Measurements from ENCODE around the gene LBX2. TPM values are rescaled to one million over a fixed set of nuclear protein-coding genes. Genes with fewer than 3 reads are reported as not detected.
"Not testable (repeated sequence)": the region's sequence is repeated elsewhere in the genome, so short reads cannot be mapped to it uniquely, and the experiment has no call there.

Gene LBX2
- total RNA-seq, 1 experiment from 2014 or later: 10.1 TPM

GRCh38 chr2:74483675-74484164 is 15.7 kb downstream of the LBX2 start:
- H3K27ac ChIP-seq (ENCODE audit: low read depth, low read length): peak overlapping the region; percentile 90
- intact Hi-C loops (cut with micrococcal nuclease): loop anchor here (1.0 to 2.0 kb wide), 6 partner anchors 19 to 104 kb away; partner anchors contain the start of genes AUP1, HTRA2, INO80B and WBP1
- H3K36me3 ChIP-seq (ENCODE audit: control insufficient read depth in 1 of 2, insufficient read depth in 2 of 2, low read length in 2 of 2): peaks cover 11 to 13% of the 10 kb centered on the region in 2 experiments; a peak in 3 of 4 replicates
- POLR2A ChIA-PET: interaction anchor here (0.8 kb wide), 1 partner anchor 26 kb away, joined by 3 read pairs; the partner anchor contains the start of gene WBP1
- H4K20me1 ChIP-seq (ENCODE audit: insufficient read depth); H2AFZ ChIP-seq (ENCODE audit: low read depth, low read length, poor library complexity, severe bottlenecking); ATAC-seq; BruUV-seq (replicated peaks); H3K27me3 ChIP-seq (ENCODE audit: insufficient read depth, low read length); H3K9me2 ChIP-seq (ENCODE audit: insufficient read depth); H3K9me3 ChIP-seq (ENCODE audit: control insufficient read depth in 1 of 2, insufficient read depth in 1 of 2, low read depth in 1 of 2, low read length in 2 of 2); DNase-seq (ENCODE audit: low read depth, low spot score): not testable (repeated sequence)
- peak overlapping the region; percentile 61 to 95 for H3K4me3 ChIP-seq (replicated peaks in 1 of 2; ENCODE audit: low read depth in 1 of 2, low read length in 2 of 2)
- peaks cover 12 to 25% of the 10 kb centered on the region in 2 experiments for H3K4me1 ChIP-seq (ENCODE audit: control insufficient read depth in 1 of 2, insufficient read depth in 2 of 2, low read length in 2 of 2)
- H3K4me2 ChIP-seq (ENCODE audit: low read length): peak overlapping the region; percentile 66
- H3K9ac ChIP-seq (ENCODE audit: low read length): peak overlapping the region; percentile 86
- peaks cover 31% of the 10 kb centered on the region for H3K79me2 ChIP-seq (ENCODE audit: insufficient read depth, low read length)
- RAD21 ChIA-PET (ENCODE audit: low non-redundant PET in 1 of 2, low total read pairs in 2 of 2, uncharacterized antibody in 2 of 2, unreplicated experiment in 2 of 2): interaction anchor here in 1 of 2 experiments (1.2 kb wide), 1 partner anchor 48 kb away, joined by 3 read pairs; no protein-coding TSS in a partner anchor
- CTCF ChIA-PET: interaction anchor here (1.2 to 2.3 kb wide), 5 partner anchors 9 to 48 kb away, joined by 3 to 12 read pairs (median 10); partner anchors contain the start of genes INO80B and MRPL53

- H3K27me3 ChIP-seq (ENCODE audit: insufficient read depth, low read length): no peaks in the 10 kb centered on the region
- peaks cover 11 to 13% of the 10 kb centered on the region in 2 experiments; a peak in 3 of 4 replicates for H3K36me3 ChIP-seq (ENCODE audit: control insufficient read depth in 1 of 2, insufficient read depth in 2 of 2, low read length in 2 of 2)
- H4K20me1 ChIP-seq (ENCODE audit: insufficient read depth): no peaks in the 10 kb centered on the region
- ATAC-seq: peak; percentile 92
- ChIA-PET CTCF (interaction anchor here (0.8 to 2.3 kb wide), 8 partner anchors 9 to 62 kb away, joined by 3 to 12 read pairs (median 8); partner anchors contain the start of genes INO80B and MRPL53), POLR2A (interaction anchor here (0.6 to 3.5 kb wide), 4 partner anchors 11 to 31 kb away, joined by 3 to 25 read pairs (median 4); partner anchors contain the start of genes INO80B, MRPL53 and WBP1), RAD21 (ENCODE audit: low non-redundant PET in 1 of 2, low total read pairs in 2 of 2, uncharacterized antibody in 2 of 2, unreplicated experiment in 2 of 2) (interaction anchor here in 1 of 2 experiments (0.8 to 1.0 kb wide), 2 partner anchors 47 to 105 kb away, joined by 3 read pairs; partner anchors contain the start of genes AUP1 and HTRA2)
- peak within 1 kb of the TSS; percentile 66 for H3K4me2 ChIP-seq (ENCODE audit: low read length)
- H3K9ac ChIP-seq (ENCODE audit: low read length): peak within 1 kb of the TSS; percentile 86
- peak within 1 kb of the TSS; percentile 61 to 95 for H3K4me3 ChIP-seq (replicated peaks in 1 of 2; ENCODE audit: low read depth in 1 of 2, low read length in 2 of 2)
- peaks cover 31% of the 10 kb centered on the region for H3K79me2 ChIP-seq (ENCODE audit: insufficient read depth, low read length)
- TSS peak; percentile 93 for BruUV-seq (replicated peaks)
- peak; percentile 91 for DNase-seq (ENCODE audit: low read depth, low spot score)
- peaks cover 12 to 20% of the 10 kb centered on the region in 2 experiments for H3K4me1 ChIP-seq (ENCODE audit: control insufficient read depth in 1 of 2, insufficient read depth in 2 of 2, low read length in 2 of 2)
- peak within 1 kb of the TSS; percentile 90 for H3K27ac ChIP-seq (ENCODE audit: low read depth, low read length)
- no peaks in the 10 kb centered on the region for H3K9me3 ChIP-seq (ENCODE audit: control insufficient read depth in 1 of 2, insufficient read depth in 1 of 2, low read depth in 1 of 2, low read length in 2 of 2)
- H3K9me2 ChIP-seq (ENCODE audit: insufficient read depth): no peaks in the 10 kb centered on the region
- intact Hi-C loops (cut with micrococcal nuclease): loop anchor here (1.0 to 2.0 kb wide), 6 partner anchors 20 to 104 kb away; partner anchors contain the start of genes AUP1, HTRA2, INO80B and WBP1
- no peak within 1 kb of the TSS for H2AFZ ChIP-seq (ENCODE audit: low read depth, low read length, poor library complexity, severe bottlenecking)
- TF ChIP-seq POLR2A (IDR thresholded peaks at IDR 0.05; ENCODE audit: borderline replicate concordance, extremely low read depth, insufficient read depth, insufficient read length): peak; percentile 58
- no peak for TF ChIP-seq ZNF274 (IDR thresholded peaks at IDR 0.05; ENCODE audit: low read depth, low read length)
- TF ChIP-seq CTCF (IDR thresholded peaks at IDR 0.05 in 2 of 3, conservative IDR thresholded peaks at IDR 0.05 in 1 of 3; ENCODE audit: borderline replicate concordance in 1 of 3, insufficient read depth in 1 of 3, low read depth in 2 of 3, low read length in 2 of 3): peak; percentile 86 to 91 (median 91)
- no peak for TF ChIP-seq ATF3 (IDR thresholded peaks at IDR 0.05)
- no peak for TF ChIP-seq SRF (IDR thresholded peaks at IDR 0.05; ENCODE audit: low read depth)
- TF ChIP-seq CBX3 (IDR thresholded peaks at IDR 0.05; ENCODE audit: low read depth): peak; percentile 50
- TF ChIP-seq FOSL1 (IDR thresholded peaks at IDR 0.05; ENCODE audit: low read depth): no peak
- TF ChIP-seq EZH2phosphoT487 (IDR thresholded peaks at IDR 0.05; ENCODE audit: borderline replicate concordance): no peak
- TF ChIP-seq ELF1 (IDR thresholded peaks at IDR 0.05; ENCODE audit: borderline replicate concordance, low read depth): no peak; the same call in 1 of the 2 replicates
- peak; percentile 75; the same call in 1 of the 2 replicates for TF ChIP-seq ZFX (IDR thresholded peaks at IDR 0.05)
- TF ChIP-seq POLR2AphosphoS5 (IDR thresholded peaks at IDR 0.05; ENCODE audit: low read depth, low read length): peak; percentile 79
- peak; percentile 75 for TF ChIP-seq MAX (IDR thresholded peaks at IDR 0.05)
Observed at GRCh38 chr2:74482801-74483674, 16.4 kb downstream of the LBX2 start, which contains the start of the genes CCDC142 and TTC31. TSS of gene CCDC142 (minus strand) at chr2:74482998. CDS start at chr2:74482837, 161 bp downstream. TSS of gene TTC31 (plus strand) at chr2:74483081. CDS start at chr2:74483096, 15 bp downstream.
